Liver (tissue), 9 donors: ENCODE measurements around the gene CDK11A. TPM values are rescaled to one million over a fixed set of nuclear protein-coding genes. Genes with fewer than 3 reads are reported as not detected.

Source experiments
- DNase-seq: peaks from one replicate; pipeline ENCODE4 v3.0.0-alpha.2; 2017; ENCODE audit warnings: low spot score
- H3K27ac ChIP-seq, 2 donors: one replicate each; pipeline ENCODE4 v1.7.0; 2013; ENCODE audit warnings: inconsistent platforms in 2 of 2, low read length in 2 of 2, control low read depth in 1 of 2, low read depth in 1 of 2, mild to moderate bottlenecking in 1 of 2
- H3K27me3 ChIP-seq, 4 donors: one replicate each; pipeline versions ENCODE4 v1.6.1 to v1.7.0; 2013; ENCODE audit warnings: low read length in 3 of 4, inconsistent platforms in 1 of 4, mild to moderate bottlenecking in 1 of 4, moderate library complexity in 1 of 4; ENCODE audit not compliant: control insufficient read depth in 4 of 4, insufficient read depth in 4 of 4
- H3K36me3 ChIP-seq, 4 donors: one replicate each; pipeline versions ENCODE4 v1.6.1 to v1.7.0; 2013; ENCODE audit warnings: low read length in 3 of 4, mild to moderate bottlenecking in 3 of 4, low read depth in 1 of 4, moderate library complexity in 1 of 4; ENCODE audit not compliant: control insufficient read depth in 4 of 4, insufficient read depth in 3 of 4
- H3K4me1 ChIP-seq, 4 donors: one replicate each; pipeline versions ENCODE4 v1.6.1 to v1.7.0; 2013; ENCODE audit warnings: low read length in 3 of 4, mild to moderate bottlenecking in 3 of 4, moderate library complexity in 1 of 4; ENCODE audit not compliant: control insufficient read depth in 4 of 4, insufficient read depth in 4 of 4
- H3K4me3 ChIP-seq, 3 donors: one replicate each; pipeline versions ENCODE4 v1.6.1 to v1.7.0; 2013; ENCODE audit warnings: low read length in 3 of 3, control low read depth in 1 of 3, low read depth in 1 of 3, mild to moderate bottlenecking in 1 of 3
- H3K9ac ChIP-seq, 2 donors: one replicate each; pipeline ENCODE4 v1.7.0; 2013; ENCODE audit warnings: low read length in 2 of 2, mild to moderate bottlenecking in 2 of 2, moderate library complexity in 2 of 2, control low read depth in 1 of 2, low read depth in 1 of 2
- H3K9me3 ChIP-seq, 4 donors: one replicate each; pipeline versions ENCODE4 v1.6.1 to v1.7.0; 2013; ENCODE audit warnings: low read length in 3 of 4; ENCODE audit not compliant: control insufficient read depth in 4 of 4
- ATF3 ChIP-seq: IDR thresholded peaks from 2 replicates; pipeline ENCODE4 v1.6.1; 2016; ENCODE audit warnings: antibody characterized with exemption
- CTCF ChIP-seq: fragments of 150-350 bp; IDR thresholded peaks from 2 replicates; pipeline ENCODE4 v1.5.1; 2017; ENCODE audit warnings: improper control_type of control experiment, low read depth, low read length; ENCODE audit not compliant: missing input control
- EGR1 ChIP-seq, 2 donors: IDR thresholded peaks; 2 replicates each; pipeline ENCODE4 v1.6.1; 2016 to 2018; ENCODE audit warnings: antibody characterized with exemption in 2 of 2, low read depth in 2 of 2
- FOXA1 ChIP-seq: IDR thresholded peaks from 2 replicates; pipeline ENCODE4 v1.6.1; 2016; ENCODE audit warnings: antibody characterized with exemption
- FOXA2 ChIP-seq: IDR thresholded peaks from 2 replicates; pipeline ENCODE4 v1.6.1; 2016; ENCODE audit warnings: antibody characterized with exemption
- GABPA ChIP-seq, 2 donors: IDR thresholded peaks in 1 of 2; conservative IDR thresholded peaks in 1 of 2; 2 replicates each; pipeline ENCODE4 v1.6.1; 2016; ENCODE audit warnings: antibody characterized with exemption in 2 of 2, mild to moderate bottlenecking in 1 of 2, moderate library complexity in 1 of 2
- HNF4A ChIP-seq, 2 donors: conservative IDR thresholded peaks; 2 replicates each; pipeline ENCODE4 v1.6.1; 2016; ENCODE audit warnings: antibody characterized with exemption in 2 of 2, mild to moderate bottlenecking in 2 of 2
- HNF4G ChIP-seq: IDR thresholded peaks from 2 replicates; pipeline ENCODE4 v1.6.1; 2016; ENCODE audit warnings: antibody characterized with exemption
- JUND ChIP-seq, 2 donors: IDR thresholded peaks; 2 replicates each; pipeline ENCODE4 v1.6.1; 2016; ENCODE audit warnings: antibody characterized with exemption in 2 of 2
- MAX ChIP-seq: IDR thresholded peaks from 2 replicates; pipeline ENCODE4 v1.6.1; 2016; ENCODE audit warnings: antibody characterized with exemption
- NR2F2 ChIP-seq: IDR thresholded peaks from 2 replicates; pipeline ENCODE4 v1.6.1; 2016; ENCODE audit warnings: antibody characterized with exemption
- RAD21 ChIP-seq, 2 donors: IDR thresholded peaks; 2 replicates each; pipeline ENCODE4 v1.6.1; 2016; ENCODE audit warnings: antibody characterized with exemption in 2 of 2, mild to moderate bottlenecking in 2 of 2
- REST ChIP-seq: IDR thresholded peaks from 2 replicates; pipeline ENCODE4 v1.6.1; 2016; ENCODE audit warnings: antibody characterized with exemption, mild to moderate bottlenecking
- RXRA ChIP-seq, 2 donors: IDR thresholded peaks; 2 replicates each; pipeline ENCODE4 v1.6.1; 2017 to 2018; ENCODE audit warnings: antibody characterized with exemption in 2 of 2, mild to moderate bottlenecking in 1 of 2
- SP1 ChIP-seq: IDR thresholded peaks from 2 replicates; pipeline ENCODE4 v1.6.1; 2018; ENCODE audit warnings: antibody characterized with exemption, mild to moderate bottlenecking
- TAF1 ChIP-seq: conservative IDR thresholded peaks from 2 replicates; pipeline ENCODE4 v1.6.1; 2016; ENCODE audit warnings: antibody characterized with exemption, mild to moderate bottlenecking
- YY1 ChIP-seq: IDR thresholded peaks from 2 replicates; pipeline ENCODE4 v1.6.1; 2016; ENCODE audit warnings: antibody characterized with exemption, mild to moderate bottlenecking
- ZBTB33 ChIP-seq: IDR thresholded peaks from 2 replicates; pipeline ENCODE4 v1.6.1; 2016; ENCODE audit warnings: antibody characterized with exemption
- WGBS: extraction: QIAGEN DNeasy Blood & Tissue Kit; methylation state at CpG from one replicate; pipeline ENCODE4 v1.1.7; 2013; 5-methylcytosine and 5-hydroxymethylcytosine counted together
- polyA plus RNA-seq, 2 donors: library from polyadenylated mRNA; stranded (reverse) in 1 of 2; unstranded in 1 of 2; fragments of 200-250 nt in 1 of 2; fragments of >200 nt in 1 of 2; fragmentation: Nextera tagmentation in 1 of 2; extraction: Ambion mirVana in 1 of 2; gene quantifications; one replicate each; pipeline versions ENCODE4 v1.2.1 to v1.2.3, GENCODE V29; 2013 to 2015
- total RNA-seq, 2 donors: library from RNA; depleted of rRNA; stranded (reverse); fragments of >200 nt; gene quantifications; one replicate each; pipeline ENCODE4 v1.2.3, GENCODE V29; 2014
- donor health status: healthy.
- donor health status: healthy.
- donor health status: healthy.
- donor health status: healthy.
- donor health status: healthy.

Gene CDK11A
- total and polyA plus RNA-seq, 4 donors = 13.7 to 17.0 (median 13.9) TPM

GRCh38 chr1:1666526-1666925, 57.6 kb downstream of the CDK11A start:
- H3K27ac ChIP-seq = no peak overlapping the region
- H3K4me3 ChIP-seq = no peak overlapping the region
- H3K4me1 ChIP-seq = no peaks in the 10 kb centered on the region
- H3K27me3 ChIP-seq = no peaks in the 10 kb centered on the region
- peaks cover 10 to 40% (median 24%) of the 10 kb centered on the region in 4 donors for H3K36me3 ChIP-seq
- H3K9ac ChIP-seq = no peak overlapping the region
- no peak for DNase-seq
- H3K9me3 ChIP-seq = no peaks in the 10 kb centered on the region
- TF ChIP-seq ATF3 = no peak
- TF ChIP-seq HNF4A (conservative IDR thresholded peaks at IDR 0.05) = no peak
- no peak for TF ChIP-seq TAF1
- TF ChIP-seq ZBTB33 = no peak
- TF ChIP-seq FOXA2 = no peak
- TF ChIP-seq RAD21 (IDR thresholded peaks at IDR 0.05) = no peak
- no peak for TF ChIP-seq HNF4G
- no peak for TF ChIP-seq SP1
- no peak for TF ChIP-seq MAX
- WGBS = 96% methylated on average over 15 of the region's 15 CpGs

GRCh38 chr1:1665815-1666251, 58.3 kb downstream of the CDK11A start:
- TF ChIP-seq FOXA2 (no peak), JUND (IDR thresholded peaks at IDR 0.05) (no peak), SP1 (no peak), RAD21 (IDR thresholded peaks at IDR 0.05) (peak in 1 of 2 donors; percentile 25), TAF1 (no peak), GABPA (IDR thresholded peaks at IDR 0.05 in 1 of 2, conservative IDR thresholded peaks at IDR 0.05 in 1 of 2) (no peak), REST (no peak), CTCF (peak; percentile 9), NR2F2 (no peak), HNF4A (conservative IDR thresholded peaks at IDR 0.05) (no peak), RXRA (IDR thresholded peaks at IDR 0.05) (no peak), FOXA1 (no peak), ZBTB33 (no peak), YY1 (no peak), EGR1 (IDR thresholded peaks at IDR 0.05; ENCODE audit: low read depth in 2 of 2) (no peak), HNF4G (no peak), ATF3 (no peak)
- Histone ChIP-seq H3K4me3 (no peak overlapping the region), H3K4me1 (no peaks in the 10 kb centered on the region), H3K36me3 (peaks cover 10 to 33% (median 19%) of the 10 kb centered on the region in 4 donors), H3K9me3 (no peaks in the 10 kb centered on the region), H3K27me3 (no peaks in the 10 kb centered on the region), H3K9ac (no peak overlapping the region), H3K27ac (no peak overlapping the region)
- 90% methylated on average over 25 of the region's 25 CpGs for WGBS
- DNase-seq = peak; percentile 54
